Non-pigmented ciliary epithelial cell (primary cell): Measurements from ENCODE around the gene LHFPL3.
"Not testable (repeated sequence)": the region's sequence is repeated elsewhere in the genome, so short reads cannot be mapped to it uniquely, and the experiment has no call there.

Source experiments
- DNase-seq: peaks from one replicate; pipeline ENCODE4 v3.0.0-alpha.2; 2010; ENCODE audit warnings: low read depth

The LHFPL3 gene

GRCh38 chr7:104482362-104483037 lies 154.1 kb downstream of the LHFPL3 start:
- no peak for DNase-seq

GRCh38 chr7:104486931-104487330 lies 158.5 kb downstream of the LHFPL3 start:
- no peak for DNase-seq

- DNase-seq = no peak
These were observed 159.2 kb downstream of the LHFPL3 start for GRCh38 chr7:104487642-104488041.

GRCh38 chr7:104497379-104497967 lies 169.1 kb downstream of the LHFPL3 start:
- no peak for DNase-seq

GRCh38 chr7:104499975-104500374 lies 171.6 kb downstream of the LHFPL3 start:
- no peak for DNase-seq

- DNase-seq = no peak
These were observed 181.5 kb downstream of the LHFPL3 start for GRCh38 chr7:104509874-104510273.

- no peak for DNase-seq
These were observed 196.4 kb downstream of the LHFPL3 start for GRCh38 chr7:104524853-104525252.

GRCh38 chr7:104528142-104528541 lies 199.7 kb downstream of the LHFPL3 start:
- DNase-seq = no peak

- DNase-seq = no peak
These were observed 201.2 kb downstream of the LHFPL3 start for GRCh38 chr7:104529567-104529966.

GRCh38 chr7:104530251-104530650 lies 201.8 kb downstream of the LHFPL3 start:
- no peak for DNase-seq

GRCh38 chr7:104534149-104534548 lies 205.7 kb downstream of the LHFPL3 start:
- no peak for DNase-seq

- DNase-seq = no peak
These were observed 207.4 kb downstream of the LHFPL3 start for GRCh38 chr7:104535841-104536240.

GRCh38 chr7:104536956-104537355 lies 208.6 kb downstream of the LHFPL3 start:
- DNase-seq = no peak

GRCh38 chr7:104538152-104538551 lies 209.7 kb downstream of the LHFPL3 start:
- DNase-seq = no peak

GRCh38 chr7:104541897-104542296 lies 213.5 kb downstream of the LHFPL3 start:
- DNase-seq = no peak

GRCh38 chr7:104548861-104549260 lies 220.5 kb downstream of the LHFPL3 start:
- DNase-seq = no peak

- no peak for DNase-seq
These were observed 222.0 kb downstream of the LHFPL3 start for GRCh38 chr7:104550362-104550761.

- no peak for DNase-seq
These were observed 222.8 kb downstream of the LHFPL3 start for GRCh38 chr7:104551226-104551625.

GRCh38 chr7:104552102-104552501 lies 223.7 kb downstream of the LHFPL3 start:
- DNase-seq = no peak

GRCh38 chr7:104553074-104553473 lies 224.7 kb downstream of the LHFPL3 start:
- no peak for DNase-seq

GRCh38 chr7:104563350-104563901 lies 235.0 kb downstream of the LHFPL3 start:
- DNase-seq = not testable (repeated sequence)

- no peak for DNase-seq
These were observed 241.3 kb downstream of the LHFPL3 start for GRCh38 chr7:104569751-104570150.

- no peak for DNase-seq
These were observed 244.2 kb downstream of the LHFPL3 start for GRCh38 chr7:104572554-104572953.

- DNase-seq = no peak
These were observed 256.2 kb downstream of the LHFPL3 start for GRCh38 chr7:104584620-104585019.
